SK-N-SH treated with all-trans-retinoic acid at 6 μM for 48 hours (cell line): ENCODE measurements around the gene NRXN3.
"Not testable (repeated sequence)": the region's sequence is repeated elsewhere in the genome, so short reads cannot be mapped to it uniquely, and the experiment has no call there.

ENCODE experiments used
- ATAC-seq: fragments of 200-7000 bp; cut with Tn5 transposase; 3 replicates; pipeline ENCODE4 v1.9.1; 2020; ENCODE audit warnings: mild to moderate bottlenecking, moderate library complexity
- ARNTL ChIP-seq: fragments of 450-650 bp; formaldehyde crosslinking; IDR thresholded peaks from 2 replicates; pipeline ENCODE4 v1.5.0; 2020; ENCODE audit warnings: low read depth, mild to moderate bottlenecking, moderate library complexity, borderline replicate concordance
- BACH2 ChIP-seq: fragments of 250-450 bp; sonication (Bioruptor Pico); IDR thresholded peaks from 2 replicates; pipeline ENCODE4 v1.9.0; 2021; ENCODE audit warnings: mild to moderate bottlenecking, borderline replicate concordance
- CSDC2 ChIP-seq: fragments of 250-450 bp; sonication (Bioruptor Pico); IDR thresholded peaks from 2 replicates; pipeline ENCODE4 v1.5.0; 2020; ENCODE audit warnings: mild to moderate bottlenecking, moderate library complexity
- ISL1 ChIP-seq: fragments of 250-450 bp; sonication (Bioruptor Pico); IDR thresholded peaks from 2 replicates; pipeline ENCODE4 v2.1.2; 2022; ENCODE audit warnings: mild to moderate bottlenecking, moderate library complexity
- OSR1 ChIP-seq: fragments of 250-450 bp; sonication (Bioruptor Pico); IDR thresholded peaks from 2 replicates; pipeline ENCODE4 v1.8.0; 2022; ENCODE audit warnings: moderate library complexity, mild to moderate bottlenecking, inconsistent platforms
- PPARA ChIP-seq: fragments of 250-450 bp; sonication (Bioruptor Pico); IDR thresholded peaks from 2 replicates; pipeline ENCODE4 v1.5.0; 2020; ENCODE audit warnings: mild to moderate bottlenecking, borderline replicate concordance
- SNAI2 ChIP-seq: fragments of 250-450 bp; sonication (Bioruptor Pico); IDR thresholded peaks from 2 replicates; pipeline ENCODE4 v1.5.0; 2020; ENCODE audit warnings: mild to moderate bottlenecking, moderate library complexity
- TCF4 ChIP-seq: fragments of 250-450 bp; sonication (Bioruptor Pico); IDR thresholded peaks from 2 replicates; pipeline ENCODE4 v1.8.0; 2021; ENCODE audit warnings: mild to moderate bottlenecking, moderate library complexity, borderline replicate concordance
- TOX ChIP-seq: fragments of 250-450 bp; sonication (Bioruptor Pico); IDR thresholded peaks from 2 replicates; pipeline ENCODE4 v1.8.0; 2021; ENCODE audit warnings: mild to moderate bottlenecking, moderate library complexity, borderline replicate concordance
- ZC3H10 ChIP-seq: fragments of 250-450 bp; sonication (Bioruptor Pico); IDR thresholded peaks from 2 replicates; pipeline ENCODE4 v1.5.1; 2021; ENCODE audit warnings: mild to moderate bottlenecking, moderate library complexity
- ZFP3 ChIP-seq: fragments of 250-450 bp; sonication (Bioruptor Pico); IDR thresholded peaks from 2 replicates; pipeline ENCODE4 v1.5.0; 2020; ENCODE audit warnings: mild to moderate bottlenecking, moderate library complexity
- ZFP30 ChIP-seq: fragments of 450-650 bp; formaldehyde crosslinking; IDR thresholded peaks from 2 replicates; pipeline ENCODE4 v1.5.0; 2022; ENCODE audit warnings: mild to moderate bottlenecking, moderate library complexity
- ZNF565 ChIP-seq: fragments of 450-650 bp; formaldehyde crosslinking; conservative IDR thresholded peaks from 2 replicates; pipeline ENCODE4 v1.5.0; 2020; ENCODE audit warnings: low read depth, mild to moderate bottlenecking, moderate library complexity
- ZNF70 ChIP-seq: fragments of 450-650 bp; formaldehyde crosslinking; IDR thresholded peaks from 2 replicates; pipeline ENCODE4 v1.5.0; 2020; ENCODE audit warnings: mild to moderate bottlenecking, moderate library complexity
- ZNF8 ChIP-seq: fragments of 450-650 bp; formaldehyde crosslinking; IDR thresholded peaks from 2 replicates; pipeline ENCODE4 v1.5.0; 2020; ENCODE audit warnings: mild to moderate bottlenecking, moderate library complexity
- TF ChIP-seq, protein P1 (sequence below): fragments of 250-450 bp; sonication (Bioruptor Pico); IDR thresholded peaks from 2 replicates; pipeline ENCODE4 v1.8.0; 2021; ENCODE audit warnings: low read depth, mild to moderate bottlenecking, moderate library complexity, borderline replicate concordance
- TF ChIP-seq, protein P2 (sequence below): fragments of 250-450 bp; sonication (Bioruptor Pico); IDR thresholded peaks from 2 replicates; pipeline ENCODE4 v1.5.1; 2020; ENCODE audit warnings: low read depth, mild to moderate bottlenecking, moderate library complexity
- TF ChIP-seq, protein P3 (sequence below): fragments of 250-450 bp; sonication (Bioruptor Pico); IDR thresholded peaks from 2 replicates; pipeline ENCODE4 v1.5.1; 2021; ENCODE audit warnings: mild to moderate bottlenecking, moderate library complexity
- TF ChIP-seq, protein P4 (sequence below): fragments of 250-450 bp; sonication (Bioruptor Pico); IDR thresholded peaks from 2 replicates; pipeline ENCODE4 v1.8.0; 2020; ENCODE audit warnings: mild to moderate bottlenecking, moderate library complexity, borderline replicate concordance
- TF ChIP-seq, protein P5 (sequence below): fragments of 250-450 bp; sonication (Bioruptor Pico); IDR thresholded peaks from 2 replicates; pipeline ENCODE4 v1.5.0; 2020; ENCODE audit warnings: mild to moderate bottlenecking, moderate library complexity

Gene NRXN3

DNA sequence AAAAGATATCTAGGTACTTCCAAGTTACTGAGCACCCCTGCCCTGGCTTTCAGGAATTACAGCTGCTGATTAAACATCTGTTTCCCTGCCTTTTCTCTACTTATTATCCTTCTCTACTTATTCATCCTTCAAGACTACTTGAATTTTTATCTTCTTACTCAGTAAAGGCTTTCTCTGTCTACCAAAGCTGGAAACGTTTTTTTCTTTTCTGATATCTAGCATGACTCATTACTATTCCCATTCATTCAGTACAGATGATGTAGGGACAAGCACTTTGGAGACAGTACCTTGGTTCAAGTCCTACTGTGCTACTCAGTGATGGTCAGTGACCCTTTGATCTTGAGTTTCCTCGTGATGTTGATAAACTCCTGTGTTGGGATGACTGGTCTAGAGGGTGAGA is 848.7 kb downstream of the NRXN3 start:
- peak; percentile 44; the same call in 2 of the 3 replicates for ATAC-seq
- TF ChIP-seq ISL1 (CRISPR knock-in tag) (no peak), ZNF70 (CRISPR knock-in tag) (no peak), ZFP30 (CRISPR knock-in tag) (no peak), ZC3H10 (CRISPR knock-in tag) (no peak), OSR1 (no peak), ZFP3 (CRISPR knock-in tag) (no peak), TOX (CRISPR knock-in tag) (no peak), SNAI2 (no peak)
- TF ChIP-seq, protein P1, sequence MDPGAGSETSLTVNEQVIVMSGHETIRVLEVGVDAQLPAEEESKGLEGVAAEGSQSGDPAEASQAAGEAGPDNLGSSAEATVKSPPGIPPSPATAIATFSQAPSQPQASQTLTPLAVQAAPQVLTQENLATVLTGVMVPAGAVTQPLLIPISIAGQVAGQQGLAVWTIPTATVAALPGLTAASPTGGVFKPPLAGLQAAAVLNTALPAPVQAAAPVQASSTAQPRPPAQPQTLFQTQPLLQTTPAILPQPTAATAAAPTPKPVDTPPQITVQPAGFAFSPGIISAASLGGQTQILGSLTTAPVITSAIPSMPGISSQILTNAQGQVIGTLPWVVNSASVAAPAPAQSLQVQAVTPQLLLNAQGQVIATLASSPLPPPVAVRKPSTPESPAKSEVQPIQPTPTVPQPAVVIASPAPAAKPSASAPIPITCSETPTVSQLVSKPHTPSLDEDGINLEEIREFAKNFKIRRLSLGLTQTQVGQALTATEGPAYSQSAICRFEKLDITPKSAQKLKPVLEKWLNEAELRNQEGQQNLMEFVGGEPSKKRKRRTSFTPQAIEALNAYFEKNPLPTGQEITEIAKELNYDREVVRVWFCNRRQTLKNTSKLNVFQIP (CRISPR knock-in tag), result no peak
- TF ChIP-seq, protein P2, sequence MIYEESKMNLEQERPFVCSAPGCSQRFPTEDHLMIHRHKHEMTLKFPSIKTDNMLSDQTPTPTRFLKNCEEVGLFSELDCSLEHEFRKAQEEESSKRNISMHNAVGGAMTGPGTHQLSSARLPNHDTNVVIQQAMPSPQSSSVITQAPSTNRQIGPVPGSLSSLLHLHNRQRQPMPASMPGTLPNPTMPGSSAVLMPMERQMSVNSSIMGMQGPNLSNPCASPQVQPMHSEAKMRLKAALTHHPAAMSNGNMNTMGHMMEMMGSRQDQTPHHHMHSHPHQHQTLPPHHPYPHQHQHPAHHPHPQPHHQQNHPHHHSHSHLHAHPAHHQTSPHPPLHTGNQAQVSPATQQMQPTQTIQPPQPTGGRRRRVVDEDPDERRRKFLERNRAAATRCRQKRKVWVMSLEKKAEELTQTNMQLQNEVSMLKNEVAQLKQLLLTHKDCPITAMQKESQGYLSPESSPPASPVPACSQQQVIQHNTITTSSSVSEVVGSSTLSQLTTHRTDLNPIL (CRISPR knock-in tag), result no peak

DNA sequence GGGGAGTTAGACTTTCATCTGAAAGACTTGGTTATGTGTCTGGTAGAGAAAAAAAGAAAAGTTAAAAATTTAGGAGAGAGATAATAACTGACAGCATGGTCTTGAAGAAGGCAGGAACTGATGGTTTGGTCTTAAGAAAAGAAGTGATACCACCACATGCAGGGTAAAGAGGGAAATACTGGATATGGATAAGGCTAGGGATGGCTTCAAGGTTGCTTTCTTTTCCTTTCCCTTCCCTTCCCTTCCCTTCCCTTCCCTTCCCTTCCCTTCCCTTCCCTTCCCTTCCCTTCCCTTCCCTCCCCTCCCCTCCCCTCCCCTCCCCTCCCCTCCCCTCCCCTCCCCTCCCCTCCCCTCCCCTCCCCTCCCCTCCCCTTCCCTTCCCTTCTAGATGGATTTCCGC is 849.7 kb downstream of the NRXN3 start:
- ATAC-seq, result not testable (repeated sequence)

DNA sequence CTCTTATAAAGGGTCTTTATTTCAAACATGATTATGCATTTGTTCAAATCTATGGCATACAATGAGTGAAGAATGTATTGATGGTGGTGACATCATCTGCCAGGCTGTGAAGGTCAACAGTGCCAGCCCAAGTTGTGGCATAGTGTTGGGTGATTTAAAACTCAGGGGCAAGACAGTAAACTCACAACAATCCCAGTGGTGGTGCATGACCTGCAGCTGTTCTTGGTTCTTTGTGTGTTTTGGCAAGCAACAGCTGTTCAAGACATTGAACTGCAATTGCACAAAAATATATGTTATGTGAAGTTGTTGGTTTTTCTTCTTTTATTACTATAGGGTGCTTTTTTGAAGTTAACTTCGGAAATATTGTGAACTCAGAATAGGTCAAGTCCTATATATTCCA is 851.6 kb downstream of the NRXN3 start:
- ATAC-seq, result no peak
- TF ChIP-seq, protein P3, sequence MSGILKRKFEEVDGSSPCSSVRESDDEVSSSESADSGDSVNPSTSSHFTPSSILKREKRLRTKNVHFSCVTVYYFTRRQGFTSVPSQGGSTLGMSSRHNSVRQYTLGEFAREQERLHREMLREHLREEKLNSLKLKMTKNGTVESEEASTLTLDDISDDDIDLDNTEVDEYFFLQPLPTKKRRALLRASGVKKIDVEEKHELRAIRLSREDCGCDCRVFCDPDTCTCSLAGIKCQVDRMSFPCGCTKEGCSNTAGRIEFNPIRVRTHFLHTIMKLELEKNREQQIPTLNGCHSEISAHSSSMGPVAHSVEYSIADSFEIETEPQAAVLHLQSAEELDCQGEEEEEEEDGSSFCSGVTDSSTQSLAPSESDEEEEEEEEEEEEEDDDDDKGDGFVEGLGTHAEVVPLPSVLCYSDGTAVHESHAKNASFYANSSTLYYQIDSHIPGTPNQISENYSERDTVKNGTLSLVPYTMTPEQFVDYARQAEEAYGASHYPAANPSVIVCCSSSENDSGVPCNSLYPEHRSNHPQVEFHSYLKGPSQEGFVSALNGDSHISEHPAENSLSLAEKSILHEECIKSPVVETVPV (CRISPR knock-in tag), result no peak
- TF ChIP-seq ZFP30 (CRISPR knock-in tag) (no peak), ISL1 (CRISPR knock-in tag) (no peak)

DNA sequence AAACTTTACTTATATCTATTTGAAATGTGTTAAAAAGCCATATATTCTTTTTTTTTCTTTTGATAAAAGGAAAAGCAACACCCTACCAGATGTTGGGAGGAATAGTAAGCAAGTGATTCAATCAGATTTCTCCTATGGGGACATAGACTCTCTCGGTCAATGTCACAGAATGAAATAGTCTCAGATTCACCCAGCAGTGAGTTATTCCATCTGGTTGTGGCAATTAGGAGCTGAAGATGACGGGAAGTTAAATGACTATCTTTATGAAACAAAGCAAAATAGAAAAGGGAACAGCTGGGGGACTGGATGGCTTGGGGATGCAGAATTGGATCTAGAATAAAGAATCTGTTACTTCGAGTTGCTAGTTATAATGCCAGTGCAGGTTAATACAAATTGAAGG is 857.0 kb downstream of the NRXN3 start:
- no peak for ATAC-seq
- no peak for TF ChIP-seq TCF4 (CRISPR knock-in tag)
- TF ChIP-seq, protein P4, sequence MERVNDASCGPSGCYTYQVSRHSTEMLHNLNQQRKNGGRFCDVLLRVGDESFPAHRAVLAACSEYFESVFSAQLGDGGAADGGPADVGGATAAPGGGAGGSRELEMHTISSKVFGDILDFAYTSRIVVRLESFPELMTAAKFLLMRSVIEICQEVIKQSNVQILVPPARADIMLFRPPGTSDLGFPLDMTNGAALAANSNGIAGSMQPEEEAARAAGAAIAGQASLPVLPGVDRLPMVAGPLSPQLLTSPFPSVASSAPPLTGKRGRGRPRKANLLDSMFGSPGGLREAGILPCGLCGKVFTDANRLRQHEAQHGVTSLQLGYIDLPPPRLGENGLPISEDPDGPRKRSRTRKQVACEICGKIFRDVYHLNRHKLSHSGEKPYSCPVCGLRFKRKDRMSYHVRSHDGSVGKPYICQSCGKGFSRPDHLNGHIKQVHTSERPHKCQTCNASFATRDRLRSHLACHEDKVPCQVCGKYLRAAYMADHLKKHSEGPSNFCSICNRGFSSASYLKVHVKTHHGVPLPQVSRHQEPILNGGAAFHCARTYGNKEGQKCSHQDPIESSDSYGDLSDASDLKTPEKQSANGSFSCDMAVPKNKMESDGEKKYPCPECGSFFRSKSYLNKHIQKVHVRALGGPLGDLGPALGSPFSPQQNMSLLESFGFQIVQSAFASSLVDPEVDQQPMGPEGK, result no peak
- TF ChIP-seq OSR1, result no peak
- TF ChIP-seq, protein P5, sequence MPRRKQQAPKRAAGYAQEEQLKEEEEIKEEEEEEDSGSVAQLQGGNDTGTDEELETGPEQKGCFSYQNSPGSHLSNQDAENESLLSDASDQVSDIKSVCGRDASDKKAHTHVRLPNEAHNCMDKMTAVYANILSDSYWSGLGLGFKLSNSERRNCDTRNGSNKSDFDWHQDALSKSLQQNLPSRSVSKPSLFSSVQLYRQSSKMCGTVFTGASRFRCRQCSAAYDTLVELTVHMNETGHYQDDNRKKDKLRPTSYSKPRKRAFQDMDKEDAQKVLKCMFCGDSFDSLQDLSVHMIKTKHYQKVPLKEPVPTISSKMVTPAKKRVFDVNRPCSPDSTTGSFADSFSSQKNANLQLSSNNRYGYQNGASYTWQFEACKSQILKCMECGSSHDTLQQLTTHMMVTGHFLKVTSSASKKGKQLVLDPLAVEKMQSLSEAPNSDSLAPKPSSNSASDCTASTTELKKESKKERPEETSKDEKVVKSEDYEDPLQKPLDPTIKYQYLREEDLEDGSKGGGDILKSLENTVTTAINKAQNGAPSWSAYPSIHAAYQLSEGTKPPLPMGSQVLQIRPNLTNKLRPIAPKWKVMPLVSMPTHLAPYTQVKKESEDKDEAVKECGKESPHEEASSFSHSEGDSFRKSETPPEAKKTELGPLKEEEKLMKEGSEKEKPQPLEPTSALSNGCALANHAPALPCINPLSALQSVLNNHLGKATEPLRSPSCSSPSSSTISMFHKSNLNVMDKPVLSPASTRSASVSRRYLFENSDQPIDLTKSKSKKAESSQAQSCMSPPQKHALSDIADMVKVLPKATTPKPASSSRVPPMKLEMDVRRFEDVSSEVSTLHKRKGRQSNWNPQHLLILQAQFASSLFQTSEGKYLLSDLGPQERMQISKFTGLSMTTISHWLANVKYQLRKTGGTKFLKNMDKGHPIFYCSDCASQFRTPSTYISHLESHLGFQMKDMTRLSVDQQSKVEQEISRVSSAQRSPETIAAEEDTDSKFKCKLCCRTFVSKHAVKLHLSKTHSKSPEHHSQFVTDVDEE (CRISPR knock-in tag), result no peak
- no peak for TF ChIP-seq SNAI2
- no peak for TF ChIP-seq ARNTL (CRISPR knock-in tag)
- TF ChIP-seq ZNF565 (CRISPR knock-in tag), result no peak
- TF ChIP-seq ISL1 (CRISPR knock-in tag), result no peak
- no peak for TF ChIP-seq ZFP30 (CRISPR knock-in tag)
- TF ChIP-seq ZNF8 (CRISPR knock-in tag), result no peak
- no peak for TF ChIP-seq PPARA (CRISPR knock-in tag)
- no peak for TF ChIP-seq BACH2 (CRISPR knock-in tag)
- no peak for TF ChIP-seq ZNF70 (CRISPR knock-in tag)
- no peak for TF ChIP-seq ZFP3 (CRISPR knock-in tag)
- no peak for TF ChIP-seq CSDC2 (CRISPR knock-in tag)
